HG02885 (cell line): Measurements from ENCODE around the gene ZCCHC10.
"Not testable (repeated sequence)": the region's sequence is repeated elsewhere in the genome, so short reads cannot be mapped to it uniquely, and the experiment has no call there.

Experiments
- ATAC-seq: cut with Tn5 transposase; IDR thresholded peaks from one replicate; pipeline ENCODE4 v1.9.1; 2021; ENCODE audit warnings: mild to moderate bottlenecking; ENCODE audit not compliant: unreplicated experiment, poor library complexity

Gene ZCCHC10

GRCh38 chr5:133046560-133046959, 20.2 kb upstream of the ZCCHC10 start:
- ATAC-seq = not testable (repeated sequence)

- ATAC-seq = no peak
These were observed 15.6 kb upstream of the ZCCHC10 start for GRCh38 chr5:133041910-133042309.

- no peak for ATAC-seq
These were observed 14.9 kb upstream of the ZCCHC10 start for GRCh38 chr5:133041157-133041784.

- ATAC-seq = not testable (repeated sequence)
These were observed 10.3 kb upstream of the ZCCHC10 start for GRCh38 chr5:133036677-133037076.

- ATAC-seq = no peak
These were observed 8.9 kb upstream of the ZCCHC10 start for GRCh38 chr5:133035224-133035623.

GRCh38 chr5:133034064-133034463, 7.7 kb upstream of the ZCCHC10 start:
- ATAC-seq = no peak

GRCh38 chr5:133032852-133033742, 6.7 kb upstream of the ZCCHC10 start:
- no peak for ATAC-seq

GRCh38 chr5:133030343-133031005, 4.1 kb upstream of the ZCCHC10 start:
- no peak for ATAC-seq

- no peak for ATAC-seq
These were observed 3.1 kb upstream of the ZCCHC10 start for GRCh38 chr5:133029416-133029815.

GRCh38 chr5:133026664-133027153, 360 bp upstream of the ZCCHC10 start:
- ATAC-seq = no peak

GRCh38 chr5:133019471-133019870, 6.9 kb downstream of the ZCCHC10 start:
- ATAC-seq = not testable (repeated sequence)

- ATAC-seq = no peak
These were observed 8.4 kb downstream of the ZCCHC10 start for GRCh38 chr5:133017964-133018363.

GRCh38 chr5:133015466-133015865, 10.9 kb downstream of the ZCCHC10 start:
- ATAC-seq = no peak

GRCh38 chr5:133008455-133008854, 17.9 kb downstream of the ZCCHC10 start:
- ATAC-seq = not testable (repeated sequence)

GRCh38 chr5:133006653-133007052, 19.7 kb downstream of the ZCCHC10 start:
- ATAC-seq = no peak

GRCh38 chr5:132999246-132999645, 27.1 kb downstream of the ZCCHC10 start:
- ATAC-seq = no peak

GRCh38 chr5:132998556-132998955, 27.8 kb downstream of the ZCCHC10 start:
- ATAC-seq = no peak

- ATAC-seq = no peak
These were observed 30.0 kb downstream of the ZCCHC10 start for GRCh38 chr5:132996307-132996706.

GRCh38 chr5:132987531-132988408, 38.6 kb downstream of the ZCCHC10 start:
- no peak for ATAC-seq

- not testable (repeated sequence) for ATAC-seq
These were observed 43.4 kb downstream of the ZCCHC10 start for GRCh38 chr5:132982971-132983370.
